ENCODE data around the gene TDRD10. TPM values are rescaled to one million over a fixed set of nuclear protein-coding genes. Genes with fewer than 3 reads are reported as not detected.
"Not testable (repeated sequence)": the region's sequence is repeated elsewhere in the genome, so short reads cannot be mapped to it uniquely, and the experiment has no call there.

TDRD10 gene
- total and polyA plus RNA-seq, 2 of the 8 experiments (the other 6 are each of a cell fraction or from before 2014, with no cell fraction given) = 0.15 to 0.27 TPM

GRCh38 chr1:154529308-154529707 is 27.3 kb downstream of the TDRD10 start (continued):
- TF ChIP-seq SAP30 (IDR thresholded peaks at IDR 0.05; ENCODE audit: insufficient read depth, insufficient replicate concordance, low read length) (no peak), CTBP2 (IDR thresholded peaks at IDR 0.05; ENCODE audit: borderline replicate concordance, insufficient read depth, insufficient read length, low read length) (no peak), ASH2L (IDR thresholded peaks at IDR 0.05; ENCODE audit: low read length) (no peak)
- TF ChIP-seq, protein P1, sequence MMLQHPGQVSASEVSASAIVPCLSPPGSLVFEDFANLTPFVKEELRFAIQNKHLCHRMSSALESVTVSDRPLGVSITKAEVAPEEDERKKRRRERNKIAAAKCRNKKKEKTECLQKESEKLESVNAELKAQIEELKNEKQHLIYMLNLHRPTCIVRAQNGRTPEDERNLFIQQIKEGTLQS (IDR thresholded peaks at IDR 0.05; ENCODE audit: insufficient read depth, low read depth, low read length) = no peak

GRCh38 chr1:154531950-154532349 is 29.9 kb downstream of the TDRD10 start:
- not testable (repeated sequence) for H2AFZ ChIP-seq (ENCODE audit: low read length)

More at GRCh38 chr1:154531950-154532349, 29.9 kb downstream of the TDRD10 start:
- not testable (repeated sequence) for H2BK120ac ChIP-seq (replicated peaks; ENCODE audit: low read depth, low read length); FAIRE-seq; H3K4me1 ChIP-seq (replicated peaks in 1 of 4; ENCODE audit: control insufficient read depth in 3 of 4, insufficient read depth in 4 of 4, low read length in 3 of 4); H2BK5ac ChIP-seq (ENCODE audit: low read depth, low read length); H3K56ac ChIP-seq (replicated peaks; ENCODE audit: insufficient read length, low read depth, low read length); H3K36me3 ChIP-seq (ENCODE audit: control insufficient read depth in 2 of 4, insufficient read depth in 4 of 4, low read length in 3 of 4); H4K91ac ChIP-seq (replicated peaks; ENCODE audit: insufficient read length, low read length); H4K8ac ChIP-seq (ENCODE audit: extremely low read depth, insufficient read depth, low read length); H4K20me1 ChIP-seq (replicated peaks in 1 of 2; ENCODE audit: control insufficient read depth in 1 of 2, insufficient read depth in 2 of 2, low read length in 2 of 2); H3K4ac ChIP-seq (replicated peaks; ENCODE audit: insufficient read length, low read depth, low read length); H3K18ac ChIP-seq (ENCODE audit: extremely low read depth, low read length); H3K27ac ChIP-seq (ENCODE audit: low read depth, low read length); H3K9ac ChIP-seq (replicated peaks in 1 of 4; ENCODE audit: extremely low read depth in 1 of 4, low read depth in 3 of 4, low read length in 3 of 4); H2AK5ac ChIP-seq (ENCODE audit: low read depth, low read length); H2BK20ac ChIP-seq (ENCODE audit: low read length); H3K14ac ChIP-seq (ENCODE audit: insufficient read length); DNase-seq (ENCODE audit: low read depth in 1 of 2, low spot score in 2 of 2); H3K9me3 ChIP-seq (ENCODE audit: insufficient read depth in 2 of 2, low read depth in 1 of 2, low read length in 1 of 2); H3K23me2 ChIP-seq (ENCODE audit: low read depth, low read length); H3K4me3 ChIP-seq (ENCODE audit: extremely low read depth in 1 of 4, insufficient read depth in 2 of 4, low read depth in 3 of 4, low read length in 4 of 4); H3K27me3 ChIP-seq (replicated peaks in 1 of 4; ENCODE audit: control insufficient read depth in 3 of 4, extremely low read depth in 1 of 4, insufficient read depth in 3 of 4, low read length in 3 of 4); H2BK12ac ChIP-seq (ENCODE audit: low read depth, low read length); H2BK15ac ChIP-seq (ENCODE audit: low read length); H4K5ac ChIP-seq (ENCODE audit: insufficient read length, low read depth, low read length); H3K79me1 ChIP-seq (ENCODE audit: low read depth, low read length); H3K23ac ChIP-seq (ENCODE audit: insufficient read length); H3K4me2 ChIP-seq (ENCODE audit: insufficient read depth in 1 of 2, low read depth in 2 of 2, low read length in 2 of 2); H3K79me2 ChIP-seq (ENCODE audit: control insufficient read depth in 1 of 2, insufficient read depth in 2 of 2, low read length in 2 of 2)
- WGBS, 2 experiments (ENCODE audit: extremely low coverage in 1 of 2, insufficient coverage in 1 of 2, insufficient read length in 1 of 2, insufficient replicate concordance in 2 of 2, low coverage in 1 of 2, low lambda C conversion rate in 2 of 2, missing lambda C conversion rate in 1 of 2) = 92% methylated on average over 13 of the region's 13 CpGs; no CpG with 5 or more reads in 1 of the 2 experiments
- CTCF ChIA-PET (ENCODE audit: partially characterized antibody) = interaction anchor here (0.7 to 6.9 kb wide), 7 partner anchors 11 to 52 kb away, joined by 3 to 63 read pairs (median 4); no protein-coding TSS in a partner anchor
- POLR2A ChIA-PET (ENCODE audit: partially characterized antibody) = interaction anchor here (0.6 to 0.8 kb wide), 2 partner anchors 9 to 461 kb away, joined by 3 to 4 read pairs; no protein-coding TSS in a partner anchor

All from H1 (cell line).